ENCODE measurements around the gene SIK2. TPM values are rescaled to one million over a fixed set of nuclear protein-coding genes. Genes with fewer than 3 reads are reported as not detected.

Gene SIK2
- total and polyA plus RNA-seq, 2 donors (not counting 1 experiment from before 2014, with no cell fraction given) = 4.9 to 21.8 TPM

GRCh38 chr11:111702623-111703022 is 100.4 kb downstream of the SIK2 start:
- Histone ChIP-seq H3K4me1 (ENCODE audit: control insufficient read depth in 2 of 2, insufficient read depth in 2 of 2, low read length in 2 of 2) (no peaks in the 10 kb centered on the region), H3K9ac (ENCODE audit: low read length) (no peak overlapping the region), H3K27me3 (replicated peaks in 1 of 4; ENCODE audit: control extremely low read depth in 1 of 4, control insufficient read depth in 3 of 4, insufficient read depth in 4 of 4, low read length in 3 of 4) (no peaks in the 10 kb centered on the region), H3K9me3 (ENCODE audit: control extremely low read depth in 1 of 3, control insufficient read depth in 2 of 3, insufficient read depth in 1 of 3, low read length in 2 of 3) (no peaks in the 10 kb centered on the region), H3K79me2 (ENCODE audit: control insufficient read depth, insufficient read depth, low read length) (no peaks in the 10 kb centered on the region), H3K36me3 (replicated peaks in 1 of 2; ENCODE audit: control extremely low read depth in 1 of 2, control insufficient read depth in 1 of 2, extremely low read depth in 1 of 2, insufficient read depth in 2 of 2, low read length in 1 of 2) (peaks cover 0 to 40% of the 10 kb centered on the region in 2 experiments), H3K4me3 (ENCODE audit: control extremely low read depth in 1 of 5, extremely low read depth in 1 of 5, insufficient read depth in 1 of 5, low read depth in 2 of 5, low read length in 4 of 5) (no peak overlapping the region), H4K20me1 (ENCODE audit: control insufficient read depth, insufficient read depth, low read length, poor library complexity, severe bottlenecking) (no peaks in the 10 kb centered on the region), H2AFZ (ENCODE audit: insufficient read depth, low read depth, low read length, poor library complexity, severe bottlenecking) (no peak overlapping the region), H3K4me2 (replicated peaks; ENCODE audit: low read depth, low read length, poor library complexity, severe bottlenecking) (no peak overlapping the region), H3K27ac (ENCODE audit: low read length in 2 of 2) (no peak overlapping the region)
- CTCF ChIA-PET = no interaction called here
- Mint-ChIP-seq H3K27ac (no peak overlapping the region), H3K9me3 (ENCODE audit: insufficient read depth) (no peaks in the 10 kb centered on the region), H3K27me3 (no peaks in the 10 kb centered on the region), H3K4me1 (peaks cover 5% of the 10 kb centered on the region), H3K4me3 (no peak overlapping the region)
- no peak for ATAC-seq (ENCODE audit: low read depth)
- POLR2A ChIA-PET = no interaction called here
- intact Hi-C loops (cut with micrococcal nuclease) = no loop called here
- DNase-seq = no peak
- TF ChIP-seq EZH2 (IDR thresholded peaks at IDR 0.05; ENCODE audit: borderline replicate concordance, insufficient read depth, low read depth, low read length, poor library complexity, severe bottlenecking) (no peak), CTCF (IDR thresholded peaks at IDR 0.05) (no peak)
- no CpG with 5 or more reads among the region's 5 CpGs for WGBS (ENCODE audit: insufficient coverage)

- H3K36me3 ChIP-seq (replicated peaks in 1 of 2; ENCODE audit: control extremely low read depth in 1 of 2, control insufficient read depth in 1 of 2, extremely low read depth in 1 of 2, insufficient read depth in 2 of 2, low read length in 1 of 2) = peaks cover 0 to 46% of the 10 kb centered on the region in 2 experiments
- TF ChIP-seq EZH2 (IDR thresholded peaks at IDR 0.05; ENCODE audit: borderline replicate concordance, insufficient read depth, low read depth, low read length, poor library complexity, severe bottlenecking) (no peak), CTCF (IDR thresholded peaks at IDR 0.05) (no peak)
- no peaks in the 10 kb centered on the region for H3K9me3 ChIP-seq (ENCODE audit: control extremely low read depth in 1 of 3, control insufficient read depth in 2 of 3, insufficient read depth in 1 of 3, low read length in 2 of 3)
- no peak overlapping the region for H3K4me3 ChIP-seq (ENCODE audit: control extremely low read depth in 1 of 5, extremely low read depth in 1 of 5, insufficient read depth in 1 of 5, low read depth in 2 of 5, low read length in 4 of 5)
- DNase-seq (no peak), ATAC-seq (ENCODE audit: low read depth) (no peak)
- no peaks in the 10 kb centered on the region for H3K4me1 ChIP-seq (ENCODE audit: control insufficient read depth in 2 of 2, insufficient read depth in 2 of 2, low read length in 2 of 2)
- no peak overlapping the region for H2AFZ ChIP-seq (ENCODE audit: insufficient read depth, low read depth, low read length, poor library complexity, severe bottlenecking)
- ChIA-PET CTCF (no interaction called here), POLR2A (no interaction called here)
- no peak overlapping the region for H3K27ac Mint-ChIP-seq
- H3K9ac ChIP-seq (ENCODE audit: low read length) = no peak overlapping the region
- no peaks in the 10 kb centered on the region for H3K79me2 ChIP-seq (ENCODE audit: control insufficient read depth, insufficient read depth, low read length)
- H3K4me3 Mint-ChIP-seq = no peak overlapping the region
- WGBS (ENCODE audit: insufficient coverage) = 100% methylated on average over 1 of the region's 1 CpG
- H3K27me3 Mint-ChIP-seq = no peaks in the 10 kb centered on the region
- H3K27ac ChIP-seq (ENCODE audit: low read length in 2 of 2) = no peak overlapping the region
- intact Hi-C loops (cut with micrococcal nuclease) = no loop called here
- H3K4me1 Mint-ChIP-seq = no peaks in the 10 kb centered on the region
- H3K4me2 ChIP-seq (replicated peaks; ENCODE audit: low read depth, low read length, poor library complexity, severe bottlenecking) = no peak overlapping the region
- H4K20me1 ChIP-seq (ENCODE audit: control insufficient read depth, insufficient read depth, low read length, poor library complexity, severe bottlenecking) = no peaks in the 10 kb centered on the region
- H3K9me3 Mint-ChIP-seq (ENCODE audit: insufficient read depth) = no peaks in the 10 kb centered on the region
- no peaks in the 10 kb centered on the region for H3K27me3 ChIP-seq (replicated peaks in 1 of 4; ENCODE audit: control extremely low read depth in 1 of 4, control insufficient read depth in 3 of 4, insufficient read depth in 4 of 4, low read length in 3 of 4)
Measured at GRCh38 chr11:111703576-111703975, 101.3 kb downstream of the SIK2 start.
